Measurements from ENCODE around the gene ZSWIM8.

DNA sequence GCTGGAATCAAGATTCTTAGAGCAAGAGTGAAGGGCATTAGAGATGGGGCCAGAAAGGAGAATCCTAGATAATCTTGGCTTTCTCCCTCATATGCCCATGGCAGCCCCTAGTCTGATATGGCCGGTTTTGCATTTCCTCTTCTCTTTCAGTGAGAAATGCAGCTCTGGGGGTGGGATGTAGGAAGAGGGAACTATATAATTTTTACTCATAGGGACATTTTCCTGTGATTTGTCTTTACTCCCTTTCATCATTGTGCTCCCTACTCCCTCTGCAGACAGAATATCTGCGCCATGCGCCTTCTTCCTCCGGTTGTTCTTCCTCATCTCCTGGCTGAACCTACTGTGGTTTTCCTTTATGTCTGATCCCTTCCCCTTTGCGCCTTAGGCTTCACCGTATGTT lies 20.3 kb upstream of the ZSWIM8 start:
- TF ChIP-seq, protein P1, sequence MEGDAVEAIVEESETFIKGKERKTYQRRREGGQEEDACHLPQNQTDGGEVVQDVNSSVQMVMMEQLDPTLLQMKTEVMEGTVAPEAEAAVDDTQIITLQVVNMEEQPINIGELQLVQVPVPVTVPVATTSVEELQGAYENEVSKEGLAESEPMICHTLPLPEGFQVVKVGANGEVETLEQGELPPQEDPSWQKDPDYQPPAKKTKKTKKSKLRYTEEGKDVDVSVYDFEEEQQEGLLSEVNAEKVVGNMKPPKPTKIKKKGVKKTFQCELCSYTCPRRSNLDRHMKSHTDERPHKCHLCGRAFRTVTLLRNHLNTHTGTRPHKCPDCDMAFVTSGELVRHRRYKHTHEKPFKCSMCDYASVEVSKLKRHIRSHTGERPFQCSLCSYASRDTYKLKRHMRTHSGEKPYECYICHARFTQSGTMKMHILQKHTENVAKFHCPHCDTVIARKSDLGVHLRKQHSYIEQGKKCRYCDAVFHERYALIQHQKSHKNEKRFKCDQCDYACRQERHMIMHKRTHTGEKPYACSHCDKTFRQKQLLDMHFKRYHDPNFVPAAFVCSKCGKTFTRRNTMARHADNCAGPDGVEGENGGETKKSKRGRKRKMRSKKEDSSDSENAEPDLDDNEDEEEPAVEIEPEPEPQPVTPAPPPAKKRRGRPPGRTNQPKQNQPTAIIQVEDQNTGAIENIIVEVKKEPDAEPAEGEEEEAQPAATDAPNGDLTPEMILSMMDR (IDR thresholded peaks at IDR 0.05), result no peak
- no peak for TF ChIP-seq ZFX (IDR thresholded peaks at IDR 0.05; ENCODE audit: borderline replicate concordance)
